ENCODE data around the gene MAP4K5.

- TF ChIP-seq CTCF (IDR thresholded peaks at IDR 0.05; ENCODE audit: low read depth, low read length) (no peak), POLR2A (IDR thresholded peaks at IDR 0.05; ENCODE audit: extremely low read depth, insufficient read length) (no peak)
These were observed 7.4 kb downstream of the MAP4K5 start for GRCh38 chr14:50524731-50525515.

Measured in NB4 (cell line).